Cardiac muscle cell (in vitro differentiated cells and primary cell): ENCODE results near the gene PLPP1. TPM values are rescaled to one million over a fixed set of nuclear protein-coding genes. Genes with fewer than 3 reads are reported as not detected.

Experiments
- polyA plus RNA-seq: library from polyadenylated mRNA; unstranded; fragments of >200 nt; fragmentation: Nextera tagmentation; extraction: Ambion mirVana; gene quantifications from 2 replicates; pipeline ENCODE4 v1.2.1, GENCODE V29; 2016
- total RNA-seq: library from RNA; depleted of rRNA; stranded (reverse); fragments of >200 nt; gene quantifications from 2 replicates; pipeline ENCODE4 v1.2.3, GENCODE V29; 2016

PLPP1 gene
- total and polyA plus RNA-seq, 2 experiments from 2014 or later = 37.5 to 68.4 TPM

Other genes with a start within 250 kb of the PLPP1 start
- gene DHX29, start 227.3 kb downstream of the PLPP1 start, total RNA-seq = 17.2 and 20.0 TPM in 2 replicates
- 40.4 and 41.8 TPM in 2 replicates for gene DHX29, start 227.3 kb downstream of the PLPP1 start, polyA plus RNA-seq
- 43.9 and 65.2 TPM in 2 replicates for gene MTREX, start 227.0 kb downstream of the PLPP1 start, total RNA-seq
- gene MTREX, start 227.0 kb downstream of the PLPP1 start, polyA plus RNA-seq = 32.8 and 45.3 TPM in 2 replicates
- gene SLC38A9, start 177.4 kb upstream of the PLPP1 start, total RNA-seq = 15.1 and 15.7 TPM in 2 replicates
- 14.4 TPM in 2 replicates for gene SLC38A9, start 177.4 kb upstream of the PLPP1 start, polyA plus RNA-seq
- gene DDX4, start 203.1 kb upstream of the PLPP1 start, total RNA-seq = not detected in 2 replicates
- gene DDX4, start 203.1 kb upstream of the PLPP1 start, polyA plus RNA-seq = 0.34 TPM in 1 of 2 replicates, not detected in the other